Mononuclear cell (primary cell): ENCODE data around the gene SEL1L. TPM values are rescaled to one million over a fixed set of nuclear protein-coding genes. Genes with fewer than 3 reads are reported as not detected.

ENCODE experiments used
- H3K27me3 ChIP-seq: 2 replicates; pipeline ENCODE4 v1.6.0; 2011; ENCODE audit warnings: low read length, control low read depth; ENCODE audit not compliant: insufficient read depth
- H3K4me1 ChIP-seq: 2 replicates; pipeline ENCODE4 v1.5.1; 2011; ENCODE audit warnings: mild to moderate bottlenecking, low read length, control low read depth; ENCODE audit not compliant: insufficient read depth
- H3K4me3 ChIP-seq: 2 replicates; pipeline ENCODE4 v1.5.1; 2011; ENCODE audit warnings: mild to moderate bottlenecking, low read length, moderate library complexity
- H3K9me3 ChIP-seq: 2 replicates; pipeline ENCODE4 v1.5.1; 2011; ENCODE audit warnings: low read depth, mild to moderate bottlenecking, control low read depth, low read length
- total RNA-seq: library from RNA; depleted of rRNA; stranded (reverse); fragments of >200 nt; gene quantifications from one replicate; pipeline ENCODE4 v1.2.3, GENCODE V29; 2012

SEL1L gene
- total RNA-seq, 1 donor, result 57.0 TPM

- H3K4me1 ChIP-seq, result no peaks in the 10 kb centered on the region
- peaks cover 4% of the 10 kb centered on the region for H3K27me3 ChIP-seq
- no peaks in the 10 kb centered on the region for H3K9me3 ChIP-seq
- no peak overlapping the region for H3K4me3 ChIP-seq
Observed at GRCh38 chr14:81450976-81451375, 82.7 kb downstream of the SEL1L start.

- H3K9me3 ChIP-seq, result no peaks in the 10 kb centered on the region
- no peaks in the 10 kb centered on the region for H3K4me1 ChIP-seq
- peaks cover 4% of the 10 kb centered on the region for H3K27me3 ChIP-seq
- H3K4me3 ChIP-seq, result no peak overlapping the region
Observed at GRCh38 chr14:81450100-81450531, 83.5 kb downstream of the SEL1L start.

- Histone ChIP-seq H3K27me3 (peaks cover 4% of the 10 kb centered on the region), H3K9me3 (no peaks in the 10 kb centered on the region), H3K4me1 (no peaks in the 10 kb centered on the region)
Observed at GRCh38 chr14:81449576-81449975, 84.1 kb downstream of the SEL1L start.

GRCh38 chr14:81449114-81449513 lies 84.5 kb downstream of the SEL1L start:
- H3K27me3 ChIP-seq, result peaks cover 4% of the 10 kb centered on the region
- no peaks in the 10 kb centered on the region for H3K4me1 ChIP-seq

More at GRCh38 chr14:81449576-81449975, 84.1 kb downstream of the SEL1L start:
- H3K4me3 ChIP-seq, result no peak overlapping the region

GRCh38 chr14:81447021-81447764 lies 86.5 kb downstream of the SEL1L start:
- Histone ChIP-seq H3K4me1 (no peaks in the 10 kb centered on the region), H3K4me3 (no peak overlapping the region), H3K9me3 (no peaks in the 10 kb centered on the region), H3K27me3 (peaks cover 17% of the 10 kb centered on the region)

More at GRCh38 chr14:81449114-81449513, 84.5 kb downstream of the SEL1L start:
- Histone ChIP-seq H3K9me3 (no peaks in the 10 kb centered on the region), H3K4me3 (no peak overlapping the region)

- Histone ChIP-seq H3K9me3 (no peaks in the 10 kb centered on the region), H3K4me3 (no peak overlapping the region), H3K27me3 (peaks cover 24% of the 10 kb centered on the region), H3K4me1 (no peaks in the 10 kb centered on the region)
Observed at GRCh38 chr14:81446279-81447007, 87.2 kb downstream of the SEL1L start.

- Histone ChIP-seq H3K4me3 (no peak overlapping the region), H3K27me3 (peaks cover 60% of the 10 kb centered on the region), H3K9me3 (no peaks in the 10 kb centered on the region), H3K4me1 (peaks cover 2% of the 10 kb centered on the region)
Observed at GRCh38 chr14:81441626-81442134, 92.0 kb downstream of the SEL1L start.

- H3K4me1 ChIP-seq, result peaks cover 14% of the 10 kb centered on the region
- no peak overlapping the region for H3K4me3 ChIP-seq
- no peaks in the 10 kb centered on the region for H3K9me3 ChIP-seq
- peaks cover 72% of the 10 kb centered on the region for H3K27me3 ChIP-seq
Observed at GRCh38 chr14:81440041-81440440, 93.6 kb downstream of the SEL1L start.

- H3K9me3 ChIP-seq, result no peaks in the 10 kb centered on the region
- no peak overlapping the region for H3K4me3 ChIP-seq
- peaks cover 86% of the 10 kb centered on the region for H3K27me3 ChIP-seq
- H3K4me1 ChIP-seq, result peaks cover 14% of the 10 kb centered on the region
Observed at GRCh38 chr14:81437244-81437643, 96.4 kb downstream of the SEL1L start.

- Histone ChIP-seq H3K9me3 (no peaks in the 10 kb centered on the region), H3K4me1 (peaks cover 14% of the 10 kb centered on the region), H3K27me3 (peaks cover 83% of the 10 kb centered on the region), H3K4me3 (peak overlapping the region; percentile 22)
Observed at GRCh38 chr14:81436296-81437138, 97.1 kb downstream of the SEL1L start.

GRCh38 chr14:81435391-81436295 lies 98.0 kb downstream of the SEL1L start:
- Histone ChIP-seq H3K9me3 (no peaks in the 10 kb centered on the region), H3K4me1 (peaks cover 14% of the 10 kb centered on the region), H3K4me3 (peak overlapping the region; percentile 18), H3K27me3 (peaks cover 79% of the 10 kb centered on the region)

- H3K4me1 ChIP-seq, result peaks cover 14% of the 10 kb centered on the region
- H3K9me3 ChIP-seq, result no peaks in the 10 kb centered on the region
- H3K4me3 ChIP-seq, result no peak overlapping the region
- H3K27me3 ChIP-seq, result peaks cover 73% of the 10 kb centered on the region
Observed at GRCh38 chr14:81435048-81435390, 98.6 kb downstream of the SEL1L start.

GRCh38 chr14:81434230-81434629 lies 99.4 kb downstream of the SEL1L start:
- Histone ChIP-seq H3K4me1 (peaks cover 14% of the 10 kb centered on the region), H3K27me3 (peaks cover 65% of the 10 kb centered on the region), H3K4me3 (no peak overlapping the region), H3K9me3 (no peaks in the 10 kb centered on the region)

GRCh38 chr14:81433378-81433777 lies 100.3 kb downstream of the SEL1L start:
- H3K4me3 ChIP-seq, result no peak overlapping the region
- peaks cover 14% of the 10 kb centered on the region for H3K4me1 ChIP-seq
- no peaks in the 10 kb centered on the region for H3K9me3 ChIP-seq
- peaks cover 58% of the 10 kb centered on the region for H3K27me3 ChIP-seq
